Raji (cell line): ENCODE data around the gene DUOXA2.

Source experiments
- POLR2A ChIP-seq: IDR thresholded peaks from 2 replicates; pipeline ENCODE4 v1.6.1; 2011; ENCODE audit warnings: low read depth, low read length, control low read depth; ENCODE audit not compliant: insufficient read depth

The DUOXA2 gene

GRCh38 chr15:45099549-45100165 is 14.5 kb upstream of the DUOXA2 start:
- no peak for TF ChIP-seq POLR2A

GRCh38 chr15:45100884-45101625 is 13.1 kb upstream of the DUOXA2 start:
- no peak for TF ChIP-seq POLR2A

GRCh38 chr15:45101749-45102148 is 12.4 kb upstream of the DUOXA2 start:
- TF ChIP-seq POLR2A = no peak

DNA sequence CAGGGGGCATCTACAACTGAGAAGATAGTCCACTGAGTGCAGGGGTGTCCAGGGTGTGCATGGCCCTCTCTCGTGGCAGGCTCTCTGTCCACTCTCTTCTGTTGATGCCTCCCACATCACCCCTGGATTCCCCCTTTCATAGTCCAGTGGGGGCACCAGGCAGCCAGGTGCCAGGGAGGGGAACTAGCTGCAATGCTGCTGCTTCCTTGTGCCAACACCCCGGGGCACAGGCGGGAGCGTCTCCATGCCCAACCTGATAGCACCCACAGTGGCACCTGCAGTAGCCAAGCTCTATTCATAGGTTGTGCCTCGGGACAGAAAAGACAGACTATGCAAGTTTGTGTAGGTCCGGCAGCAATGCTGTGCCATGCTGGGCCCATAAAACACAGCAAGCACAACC is 11.9 kb upstream of the DUOXA2 start:
- TF ChIP-seq POLR2A = no peak

- TF ChIP-seq POLR2A = no peak
Observed at GRCh38 chr15:45105586-45105985, 8.5 kb upstream of the DUOXA2 start.

DNA sequence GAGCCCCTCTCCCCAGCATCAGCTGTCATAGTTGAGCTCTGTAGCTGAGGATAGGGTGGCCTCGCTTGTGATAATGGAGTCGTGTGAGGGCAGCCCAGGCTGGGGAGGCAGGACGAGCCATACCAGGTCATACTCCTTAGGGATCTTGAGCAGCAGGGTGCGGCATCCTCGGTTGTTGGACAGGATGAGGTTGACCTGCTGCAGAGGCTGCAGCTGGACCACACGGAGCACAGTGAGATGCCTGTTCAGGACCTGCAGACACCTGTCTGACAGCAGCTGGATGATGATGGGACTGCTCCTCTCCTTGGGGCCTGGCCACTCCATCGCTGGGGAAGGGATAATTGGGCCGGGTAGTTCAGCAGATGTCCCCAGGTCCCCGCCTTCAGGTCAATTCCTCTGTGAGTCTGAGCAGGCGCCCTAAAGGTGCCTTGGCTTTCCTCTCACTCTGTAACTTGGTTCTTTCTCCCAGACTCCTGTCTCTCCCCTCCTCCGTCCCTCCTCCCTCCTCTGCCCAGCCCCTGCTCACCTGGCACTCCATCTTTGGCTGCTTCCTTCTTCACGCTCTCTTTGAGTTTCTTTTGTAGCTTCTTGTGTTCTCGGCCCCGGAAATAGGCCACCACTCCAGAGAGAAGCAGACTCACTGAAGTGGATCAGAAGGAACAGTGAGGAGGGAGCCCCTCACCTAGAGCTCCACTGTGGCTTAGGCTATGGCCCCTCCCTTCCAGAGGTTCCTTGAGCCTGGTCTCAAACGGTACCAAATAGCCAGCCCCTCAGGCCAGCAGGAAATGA is 7.9 kb upstream of the DUOXA2 start:
- no peak for TF ChIP-seq POLR2A

- no peak for TF ChIP-seq POLR2A
Observed at GRCh38 chr15:45107941-45108630, 6.0 kb upstream of the DUOXA2 start.

DNA sequence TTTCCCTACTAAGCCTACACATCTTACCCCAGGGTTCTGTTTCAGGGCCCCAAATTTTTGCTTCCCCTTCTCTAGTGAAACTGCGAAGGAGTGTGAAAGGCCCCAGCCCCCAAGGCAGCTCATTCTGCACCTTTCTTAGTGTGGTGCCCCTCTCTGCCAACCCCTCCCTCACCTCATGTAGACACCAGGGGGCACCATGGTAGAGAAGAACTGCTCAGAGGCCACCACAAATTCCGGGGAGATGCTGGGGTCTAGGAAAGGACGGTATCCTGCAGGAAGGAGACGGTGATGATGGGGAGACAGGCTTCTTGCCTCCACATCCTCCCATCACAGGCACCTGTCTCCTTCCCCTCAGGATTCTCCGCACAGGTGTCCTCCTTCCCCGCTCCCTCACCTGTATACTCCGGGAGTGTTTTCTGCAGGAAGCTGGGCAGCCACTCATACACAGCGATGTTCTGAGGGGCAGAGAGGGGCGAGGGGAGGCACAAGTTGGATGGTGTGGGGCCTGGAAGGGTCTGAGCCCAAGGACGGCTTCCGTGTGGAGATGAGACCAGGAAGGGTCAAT is 3.8 kb upstream of the DUOXA2 start:
- no peak for TF ChIP-seq POLR2A

GRCh38 chr15:45111390-45112142 is 2.6 kb upstream of the DUOXA2 start:
- TF ChIP-seq POLR2A = no peak

DNA sequence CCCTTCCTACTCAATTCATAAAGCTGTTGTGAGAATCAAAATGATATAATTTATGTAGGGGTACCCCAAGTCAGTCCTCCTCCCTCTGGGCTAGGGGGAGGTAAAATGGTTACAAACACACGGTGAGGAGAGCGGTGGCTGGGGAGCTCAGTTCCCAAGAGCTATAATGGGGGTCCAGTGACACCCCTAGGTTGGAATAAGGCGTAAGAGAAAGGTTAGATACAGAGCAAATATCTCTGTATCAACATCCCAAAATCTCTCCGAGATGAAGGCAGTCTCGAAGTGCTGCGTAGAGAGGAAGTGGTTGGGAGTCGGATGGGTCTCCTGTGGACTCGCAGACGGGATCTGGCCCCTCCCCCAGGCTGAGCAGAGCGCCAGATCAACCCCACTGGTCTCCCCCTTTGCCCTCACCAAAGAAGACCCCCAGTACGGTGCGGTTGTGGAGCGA is 2.0 kb upstream of the DUOXA2 start:
- no peak for TF ChIP-seq POLR2A

GRCh38 chr15:45112591-45113379 is 1.3 kb upstream of the DUOXA2 start:
- no peak for TF ChIP-seq POLR2A

DNA sequence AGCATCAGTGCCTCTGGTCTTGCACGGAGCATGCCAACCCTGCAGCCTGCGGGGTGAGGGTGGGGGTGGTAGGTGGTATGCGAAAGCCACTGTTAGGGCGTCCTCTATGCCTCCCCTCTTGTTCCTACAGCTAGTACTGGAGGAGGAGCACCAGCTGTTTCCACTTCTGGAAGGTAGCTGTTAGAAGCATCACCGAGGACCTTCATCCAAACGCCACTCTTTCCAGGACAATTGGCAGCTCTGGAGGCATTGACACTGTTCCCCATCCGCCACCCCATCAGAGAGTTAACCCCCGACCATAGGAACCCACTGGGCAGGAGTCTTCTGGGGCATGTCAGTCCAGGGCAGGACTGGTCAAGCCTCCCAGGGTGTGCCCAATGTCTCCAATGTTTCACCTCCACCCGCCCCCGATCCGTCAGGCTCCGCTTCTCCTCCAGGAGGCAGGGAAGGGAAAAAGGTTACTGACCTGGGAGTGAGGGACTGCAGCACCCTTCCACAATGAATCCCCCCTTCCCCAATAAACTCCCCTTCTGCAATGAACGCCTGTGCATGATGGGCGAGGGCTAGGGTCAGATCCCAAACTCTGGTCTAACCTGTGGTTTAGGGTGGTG is 641 bp upstream of the DUOXA2 start:
- no peak for TF ChIP-seq POLR2A

DNA sequence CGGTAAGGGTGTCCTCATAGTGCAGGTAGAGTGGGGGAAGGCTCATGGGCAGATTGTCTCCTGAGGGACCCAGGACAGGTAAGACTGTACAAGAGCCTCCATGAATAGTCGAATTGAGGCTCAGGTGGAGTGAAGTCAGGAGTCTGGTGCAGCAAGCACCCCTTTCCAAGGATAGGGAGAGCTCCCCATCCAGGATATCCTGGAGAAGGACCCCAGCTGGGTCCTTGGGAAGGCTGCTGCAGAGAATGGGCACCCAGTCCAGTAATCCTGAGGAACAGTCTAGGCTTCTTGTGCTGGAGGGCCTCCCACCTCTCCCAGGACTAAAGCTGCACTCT is 592 bp downstream of the DUOXA2 start:
- no peak for TF ChIP-seq POLR2A
